GM18498 (cell line): ENCODE results near the gene GABRE.

ENCODE experiments used
- ATAC-seq: cut with Tn5 transposase; IDR thresholded peaks from one replicate; pipeline ENCODE4 v1.9.1; 2021; ENCODE audit warnings: mild to moderate bottlenecking, moderate library complexity; ENCODE audit not compliant: unreplicated experiment

The GABRE gene, protein sequence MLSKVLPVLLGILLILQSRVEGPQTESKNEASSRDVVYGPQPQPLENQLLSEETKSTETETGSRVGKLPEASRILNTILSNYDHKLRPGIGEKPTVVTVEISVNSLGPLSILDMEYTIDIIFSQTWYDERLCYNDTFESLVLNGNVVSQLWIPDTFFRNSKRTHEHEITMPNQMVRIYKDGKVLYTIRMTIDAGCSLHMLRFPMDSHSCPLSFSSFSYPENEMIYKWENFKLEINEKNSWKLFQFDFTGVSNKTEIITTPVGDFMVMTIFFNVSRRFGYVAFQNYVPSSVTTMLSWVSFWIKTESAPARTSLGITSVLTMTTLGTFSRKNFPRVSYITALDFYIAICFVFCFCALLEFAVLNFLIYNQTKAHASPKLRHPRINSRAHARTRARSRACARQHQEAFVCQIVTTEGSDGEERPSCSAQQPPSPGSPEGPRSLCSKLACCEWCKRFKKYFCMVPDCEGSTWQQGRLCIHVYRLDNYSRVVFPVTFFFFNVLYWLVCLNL

DNA sequence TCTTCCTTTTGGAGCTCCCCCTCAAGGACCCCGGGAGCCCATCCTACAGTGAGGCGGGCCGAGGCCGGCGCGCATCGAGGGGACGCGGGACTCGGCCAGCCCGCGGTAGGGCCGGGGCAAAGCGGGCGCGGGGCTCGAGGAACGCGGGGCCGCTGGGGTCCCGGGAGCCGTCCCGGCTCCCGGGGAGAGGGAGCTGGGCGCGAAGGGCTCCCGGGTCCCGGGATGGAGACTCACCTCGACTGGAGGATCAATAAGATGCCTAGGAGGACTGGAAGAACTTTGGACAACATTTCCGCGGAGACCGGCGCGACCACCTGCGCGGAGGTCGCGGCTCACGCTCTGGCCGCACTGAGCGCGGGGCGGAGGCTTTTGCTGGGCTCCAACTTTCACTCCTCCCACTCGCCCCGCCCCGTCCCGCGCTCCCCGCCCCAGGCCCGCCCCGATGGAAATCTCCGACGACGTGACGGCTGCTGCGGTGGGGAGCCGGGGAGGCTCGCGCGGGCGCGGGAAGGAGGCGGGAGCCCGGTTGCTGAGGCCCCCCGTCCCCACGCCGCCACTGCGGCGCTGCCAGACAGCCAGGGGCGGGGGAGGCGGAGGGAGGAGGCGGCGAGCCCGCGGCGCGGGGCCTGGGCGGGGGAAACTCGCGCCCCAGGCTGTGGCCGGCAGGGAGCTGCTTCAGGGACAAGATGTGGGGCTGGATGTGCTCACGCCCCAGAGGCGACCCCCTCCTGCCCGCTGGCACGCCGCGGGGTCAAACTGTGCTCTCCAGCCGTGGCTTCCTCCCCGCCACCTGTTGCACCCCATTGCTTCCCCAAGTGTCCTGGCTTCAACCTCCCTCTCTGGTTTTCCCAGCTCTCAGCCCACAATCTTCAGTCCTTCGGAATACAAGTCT, at the start of gene GABRE:
Gene GABRE, minus strand, starts transcription at position 341 of the 892 bp plus-strand sequence. Its CDS starts 51 bp downstream, at position 290.
- no peak for ATAC-seq

DNA sequence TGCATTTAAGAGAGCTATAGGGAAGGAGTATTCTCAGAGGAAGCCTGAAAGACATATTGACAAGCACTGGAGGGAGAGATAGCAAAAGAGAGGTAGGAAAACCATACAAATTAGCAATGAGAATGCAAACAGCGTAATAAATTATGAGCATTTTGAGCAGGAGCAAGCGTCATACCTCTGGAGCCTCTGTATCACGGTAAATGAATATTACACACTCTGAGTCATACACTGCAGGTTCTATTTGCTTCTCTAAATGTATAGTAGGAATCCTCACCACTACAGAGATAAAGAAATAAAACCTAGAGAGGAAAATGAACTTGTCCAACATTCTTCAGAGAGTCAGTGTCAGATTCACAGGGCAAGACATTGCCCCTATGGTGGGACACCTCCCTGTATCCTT, 46.4 kb upstream of the GABRE start:
- ATAC-seq: no peak

DNA sequence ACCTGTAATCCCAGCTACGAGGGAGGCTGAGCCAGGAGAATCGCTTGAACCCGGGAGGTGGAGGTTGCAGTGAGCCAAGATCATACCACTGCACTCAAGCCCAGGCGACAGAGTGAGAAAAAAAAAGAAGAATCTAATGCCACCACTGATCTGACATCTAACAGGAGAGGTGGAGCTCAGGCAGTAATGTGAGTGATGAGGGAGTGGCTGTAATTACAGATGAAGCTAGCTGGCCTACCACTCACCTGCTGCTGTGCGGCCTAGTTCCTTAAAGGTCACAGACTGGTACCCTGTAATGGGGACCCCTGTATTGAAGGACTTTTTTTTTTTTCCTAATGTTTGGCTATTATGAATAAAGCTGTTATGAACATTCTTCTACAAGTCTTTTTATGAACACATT, 25.3 kb upstream of the GABRE start:
- no peak for ATAC-seq

DNA sequence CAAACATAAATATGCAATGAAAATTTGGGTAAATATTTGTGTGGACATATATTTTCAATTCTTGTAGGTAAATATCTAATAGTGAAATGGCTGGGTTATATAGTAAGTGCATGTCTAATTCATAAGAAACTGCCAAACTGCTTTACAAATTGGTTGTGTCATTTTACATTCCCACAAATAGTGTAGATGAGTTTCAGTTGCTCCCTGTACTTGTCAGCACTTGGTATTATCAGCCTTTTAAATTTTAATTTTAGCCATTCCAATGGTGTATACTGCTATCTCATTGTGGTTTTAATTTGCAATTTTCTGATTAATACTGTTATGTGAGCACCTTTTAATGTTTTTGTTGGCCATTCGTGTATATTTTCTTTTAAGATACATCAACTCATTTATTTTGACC, 23.1 kb upstream of the GABRE start:
- no peak for ATAC-seq

DNA sequence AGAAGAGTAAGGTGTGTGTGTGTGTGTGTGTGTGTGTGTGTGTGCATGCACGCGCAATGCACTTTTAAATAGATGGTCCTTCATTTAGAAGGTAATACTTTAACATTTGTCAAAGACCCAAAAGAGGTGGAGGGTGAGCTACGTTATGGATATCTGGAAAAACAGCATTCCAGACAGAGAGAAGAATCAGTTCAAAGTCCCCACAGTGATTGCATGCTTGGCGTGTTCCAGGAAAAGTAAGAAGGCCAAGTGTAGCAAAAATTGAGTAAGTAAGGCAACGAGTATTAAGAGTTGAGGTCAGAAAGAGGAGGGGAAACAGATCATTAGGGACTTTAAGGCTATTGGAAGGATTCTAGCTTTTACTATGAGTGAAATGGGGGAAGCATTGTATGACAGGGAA, 21.9 kb upstream of the GABRE start:
- ATAC-seq: no peak

DNA sequence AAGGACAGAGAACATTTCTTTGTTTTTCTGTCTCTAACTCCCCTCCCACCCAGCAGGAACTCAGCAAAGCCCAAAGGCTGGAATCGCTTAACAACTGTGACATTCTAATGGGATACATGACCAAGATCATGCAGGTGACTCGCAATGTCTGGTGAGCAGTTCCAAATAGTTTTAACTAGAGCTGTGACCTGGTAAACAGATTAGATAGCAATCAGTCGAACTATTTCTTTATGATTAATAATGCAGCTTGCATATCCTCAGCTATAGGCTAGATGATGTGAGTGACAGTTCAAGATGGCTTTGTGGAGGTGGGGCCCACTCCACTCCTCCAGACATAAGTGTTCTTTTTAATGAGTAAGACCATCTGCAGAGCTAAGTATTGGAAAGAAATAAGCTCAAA, 20.0 kb upstream of the GABRE start:
- ATAC-seq: no peak

DNA sequence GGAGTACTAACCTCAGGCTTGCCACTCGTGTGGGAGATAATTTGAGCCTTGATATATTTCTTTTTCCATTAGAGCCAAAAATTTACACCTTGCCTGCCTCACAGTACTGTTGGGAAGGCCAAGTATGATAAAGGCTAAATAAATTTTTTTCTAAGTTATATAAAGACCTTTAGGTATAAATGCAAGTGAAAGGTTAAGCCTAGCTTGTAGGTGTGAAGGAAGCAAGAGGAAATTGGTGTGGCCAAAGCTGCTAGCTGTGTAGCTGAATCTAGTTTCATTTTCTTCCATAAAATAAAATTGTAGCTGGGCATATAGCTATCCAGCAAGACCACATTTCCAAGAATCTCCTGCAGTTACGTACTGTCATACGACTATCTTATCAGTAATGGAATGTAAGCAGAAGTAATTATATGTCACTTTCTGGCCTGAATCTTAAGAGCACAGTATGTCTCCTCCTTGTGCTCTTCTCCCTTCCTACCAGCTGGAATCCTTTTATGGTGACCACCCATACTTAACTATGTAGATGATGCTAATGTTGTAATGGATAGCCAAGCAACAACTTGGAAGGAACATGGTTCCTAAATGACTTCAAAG, 14.3 kb upstream of the GABRE start:
- no peak for ATAC-seq

DNA sequence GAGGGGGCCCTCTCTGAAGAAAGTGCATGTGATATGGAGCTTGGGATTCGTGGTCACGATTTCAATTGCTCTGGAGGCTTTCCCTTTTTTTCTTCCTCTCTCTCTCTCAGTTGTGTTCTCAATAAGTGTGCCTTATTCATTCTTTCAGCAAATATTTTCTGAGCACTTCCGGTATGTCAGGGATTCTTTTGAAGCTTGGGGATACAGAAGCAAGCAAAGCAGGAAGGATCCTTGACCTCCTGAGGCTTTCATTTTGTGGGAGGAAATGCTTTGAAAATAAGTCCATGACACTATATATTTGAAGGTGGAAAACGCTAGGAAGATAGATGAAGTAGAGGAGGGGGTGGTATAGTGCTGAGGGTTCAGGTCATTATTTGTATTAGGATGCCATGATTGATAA, 12.6 kb upstream of the GABRE start:
- ATAC-seq: no peak

DNA sequence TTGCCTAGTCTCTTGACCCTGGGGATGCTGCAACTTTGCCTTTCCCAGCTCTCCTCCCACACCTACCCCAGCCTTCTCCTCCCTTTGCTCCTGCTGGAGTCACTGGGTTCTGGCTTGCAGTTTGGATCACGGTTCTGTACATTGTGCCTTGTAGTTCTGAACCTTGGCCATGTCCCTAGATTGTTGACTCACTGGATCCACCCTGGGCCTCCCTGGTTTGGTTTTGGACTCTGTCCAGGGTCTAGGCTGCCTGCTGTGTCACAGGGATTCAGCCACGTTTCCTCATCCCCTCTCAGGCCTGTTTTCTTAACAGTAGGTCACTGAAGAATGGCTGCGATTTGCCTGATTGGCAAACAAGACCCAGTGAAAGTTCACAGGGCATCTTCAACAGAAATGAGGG, 11.5 kb upstream of the GABRE start:
- no peak for ATAC-seq

DNA sequence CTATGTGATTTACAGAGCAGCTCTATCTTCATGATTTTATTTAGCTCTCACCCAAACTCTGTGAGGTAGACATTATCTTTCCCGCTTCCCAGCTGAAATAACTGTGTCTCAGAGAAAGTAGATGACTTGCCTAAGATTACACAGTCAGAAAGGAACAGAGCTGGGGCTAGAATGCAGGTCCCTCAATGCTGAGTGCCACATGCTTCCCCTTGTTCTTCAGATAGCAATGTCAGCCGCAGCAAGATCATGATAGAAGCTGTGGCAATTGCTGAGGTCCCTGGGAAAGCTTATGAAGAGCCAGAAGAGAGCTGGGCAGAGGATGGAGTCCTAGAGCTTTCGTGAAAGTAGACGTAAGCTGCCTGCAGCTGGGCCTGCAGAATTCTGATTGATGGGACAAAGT, 11.1 kb upstream of the GABRE start:
- no peak for ATAC-seq

DNA sequence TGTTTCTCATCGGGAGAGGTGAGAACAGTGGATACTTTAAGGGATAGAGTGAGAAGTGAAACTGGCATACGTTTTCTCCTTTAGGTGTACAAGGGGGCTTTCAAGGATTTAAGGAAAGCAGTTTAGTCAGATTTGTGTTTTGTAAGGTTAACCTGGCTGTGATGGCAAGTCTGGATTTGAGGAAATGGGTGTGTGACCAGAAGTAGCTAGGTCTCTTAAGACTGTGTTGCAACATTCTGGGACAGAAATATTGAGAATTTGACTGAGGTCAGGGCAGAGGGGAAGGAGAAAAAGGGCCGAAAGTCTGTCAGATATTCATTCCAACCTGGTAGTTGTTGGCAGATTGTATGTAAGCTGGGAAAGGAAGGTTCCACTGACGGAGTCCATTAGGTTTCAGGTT, 10.4 kb upstream of the GABRE start:
- no peak for ATAC-seq

DNA sequence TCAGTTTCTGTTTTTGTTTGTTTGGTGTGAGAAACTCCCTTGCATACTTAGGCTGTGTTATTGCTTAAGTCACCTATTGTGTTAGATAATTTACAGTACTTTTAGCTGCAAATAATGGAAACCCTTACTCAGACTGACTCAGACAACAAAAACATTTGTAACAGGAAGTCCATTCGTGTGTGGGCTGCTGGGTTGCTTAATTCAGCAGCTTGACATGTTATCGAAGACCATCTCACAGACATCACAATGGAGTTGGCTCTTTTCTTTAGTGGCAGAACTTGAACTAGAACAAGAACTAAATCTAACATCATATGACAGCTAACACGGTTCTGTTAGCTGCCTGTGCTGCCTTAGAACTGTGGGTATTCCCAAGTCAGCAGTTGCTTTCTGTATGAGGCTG, 9.9 kb upstream of the GABRE start:
- ATAC-seq: no peak

DNA sequence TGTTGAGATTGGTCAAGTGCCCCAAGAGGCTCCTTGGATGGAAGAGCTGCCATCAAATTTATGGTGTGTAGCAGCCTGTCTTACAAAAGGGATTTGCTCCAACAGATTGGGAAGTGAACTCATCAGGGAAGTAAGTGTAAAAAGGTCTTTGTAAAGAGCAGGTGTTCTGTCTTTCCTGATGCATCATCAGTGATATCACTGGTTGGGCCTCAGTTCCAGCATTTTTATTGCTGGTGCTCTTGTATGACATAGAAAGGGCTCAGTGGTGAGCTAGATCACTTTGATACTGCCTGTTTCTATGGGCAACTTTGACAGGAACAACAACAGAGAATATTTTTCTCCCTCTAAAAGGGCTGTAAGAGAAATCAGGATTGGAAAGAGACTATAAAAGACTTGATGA, 8.7 kb upstream of the GABRE start:
- no peak for ATAC-seq

DNA sequence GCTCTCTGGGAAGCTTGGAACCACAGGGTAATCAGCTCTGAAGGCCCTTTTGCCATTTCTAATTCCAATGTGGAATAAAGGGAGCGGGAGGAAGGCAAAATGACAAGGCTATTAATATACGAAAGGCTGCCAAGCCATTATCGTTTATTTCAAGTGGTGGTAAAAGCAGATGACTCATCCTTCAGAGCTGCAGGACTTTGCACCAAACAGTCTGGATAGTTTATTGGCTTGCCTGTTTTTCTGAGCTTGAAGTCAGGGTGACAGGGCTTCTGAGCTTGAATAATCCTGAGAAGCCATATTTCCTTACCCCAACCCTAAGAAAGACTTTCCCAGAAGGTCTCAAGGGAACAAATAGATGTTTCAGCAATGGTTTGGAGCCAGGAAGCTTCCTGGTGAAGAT, 7.7 kb upstream of the GABRE start:
- no peak for ATAC-seq

DNA sequence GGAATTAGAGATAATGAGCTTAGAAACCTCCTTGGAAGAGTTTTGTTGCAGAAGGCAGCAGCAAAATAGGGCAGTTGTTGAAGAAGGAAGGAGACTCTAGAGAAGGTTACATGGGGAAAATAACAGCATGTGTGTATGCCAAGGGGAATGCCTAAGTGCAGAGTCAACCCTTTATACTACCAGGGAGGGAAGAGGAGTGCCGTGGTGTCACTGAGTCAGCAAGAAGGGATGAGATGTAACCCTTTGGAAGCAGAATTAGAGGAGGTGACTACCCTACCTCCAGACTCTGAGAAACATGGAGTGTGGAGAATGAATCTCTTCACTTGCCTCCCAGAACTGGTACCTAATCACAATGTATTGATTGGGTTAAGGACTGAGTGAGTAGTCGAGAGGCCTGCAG, 6.7 kb upstream of the GABRE start:
- no peak for ATAC-seq

DNA sequence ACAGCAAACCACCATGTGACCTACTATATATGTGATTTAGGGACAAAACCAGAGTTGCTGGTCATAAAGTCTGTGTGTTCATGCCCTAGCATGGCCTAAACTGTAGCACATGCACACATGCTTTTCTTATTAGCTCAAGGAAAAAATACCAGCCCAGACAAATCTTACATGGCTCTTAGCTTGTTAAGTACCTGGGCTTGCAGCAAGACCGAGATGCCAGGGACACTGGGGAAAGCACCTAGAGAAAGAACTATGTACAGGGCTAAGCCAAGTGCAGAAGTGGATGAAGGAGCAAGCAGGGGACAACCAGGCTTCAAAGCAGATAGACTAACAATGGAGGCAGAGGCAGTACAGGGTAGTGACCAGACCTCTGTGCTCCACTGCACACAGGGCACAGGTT, 3.4 kb upstream of the GABRE start:
- ATAC-seq: no peak

DNA sequence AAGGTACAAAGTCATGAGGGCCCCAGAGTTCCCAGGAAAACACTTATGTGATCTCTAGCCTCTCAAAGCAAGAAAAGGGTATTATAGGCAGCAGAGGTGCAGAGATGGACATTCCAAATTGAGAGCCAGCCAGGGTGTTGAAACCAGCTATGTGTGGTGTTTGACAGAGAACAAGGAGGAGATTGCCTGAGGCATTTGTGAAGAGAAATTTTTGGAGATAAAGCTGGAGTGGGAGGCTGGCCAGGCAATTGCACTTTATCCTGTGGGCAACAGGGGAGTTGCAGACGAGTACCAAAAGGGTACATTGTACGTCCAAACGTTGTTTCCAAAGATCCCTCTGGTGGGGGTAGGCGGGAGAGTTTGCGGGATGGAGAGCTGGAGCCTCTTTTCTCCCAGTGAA, 2.5 kb upstream of the GABRE start:
- no peak for ATAC-seq

DNA sequence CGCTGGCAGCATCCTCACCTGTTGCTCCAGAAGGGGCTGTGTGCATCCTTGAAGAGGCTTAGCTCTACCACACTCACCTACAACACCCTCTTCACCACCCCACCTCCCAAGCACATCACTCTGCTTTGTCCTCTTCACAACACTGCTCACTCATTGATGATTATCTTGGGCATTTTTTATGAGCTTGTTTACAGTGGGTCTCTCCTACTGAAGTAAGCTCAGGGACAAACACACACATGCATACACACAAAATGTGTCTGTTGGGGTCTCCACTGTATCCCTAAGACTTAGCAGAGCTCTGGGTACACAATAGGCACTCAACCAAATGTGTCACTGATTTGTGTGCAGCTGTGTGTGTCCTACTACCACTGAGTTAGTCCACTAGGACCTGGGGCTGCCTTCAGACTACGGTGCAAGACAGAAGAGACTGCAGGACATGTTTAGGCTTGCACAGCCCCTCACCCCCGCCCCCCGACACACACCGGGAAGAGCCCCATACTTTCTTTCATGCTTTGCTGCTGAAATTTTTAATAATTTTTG, 1.3 kb upstream of the GABRE start:
- no peak for ATAC-seq

DNA sequence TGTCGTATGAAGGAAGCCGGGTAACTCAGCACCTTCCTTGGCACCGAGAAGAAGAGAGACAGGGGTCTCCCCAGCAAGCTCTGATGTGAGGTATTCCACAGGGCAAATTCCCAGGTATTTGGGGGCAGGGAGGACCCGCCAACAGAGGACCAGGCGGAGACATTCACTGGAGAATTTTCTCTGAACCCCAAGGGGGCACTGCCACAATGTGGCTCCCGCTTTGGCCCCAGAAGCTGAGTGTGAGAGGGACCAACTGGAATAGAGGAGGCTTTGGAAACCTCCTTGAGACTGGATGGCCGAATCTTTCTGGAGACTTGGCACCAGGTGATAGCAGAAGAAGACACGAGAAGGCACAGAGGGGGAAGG, 735 bp upstream of the GABRE start:
- no peak for ATAC-seq

DNA sequence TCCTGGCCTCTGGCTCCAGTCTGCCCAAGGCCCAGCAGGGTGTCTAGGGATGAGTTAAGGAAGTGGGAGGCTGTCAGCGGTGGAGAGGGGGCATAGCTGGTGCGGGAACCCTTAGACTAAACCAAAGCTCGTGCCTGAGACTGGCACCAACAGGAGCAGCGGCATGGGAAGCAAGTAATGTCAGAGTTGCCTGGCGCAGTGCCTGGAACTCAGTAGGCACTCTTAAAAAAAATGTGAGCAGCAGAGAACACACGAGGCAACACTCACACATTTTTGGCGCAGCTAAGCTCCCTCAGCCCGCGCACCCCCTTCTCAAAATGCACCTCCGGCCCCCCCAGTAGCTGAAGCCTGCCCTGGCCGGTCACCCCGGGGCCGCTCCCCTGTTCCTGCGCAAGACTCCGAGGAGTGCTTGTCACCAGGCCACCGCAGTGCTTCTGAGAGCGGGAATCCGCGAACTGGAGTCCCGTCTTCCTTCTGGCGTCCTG, 583 bp downstream of the GABRE start:
- no peak for ATAC-seq

DNA sequence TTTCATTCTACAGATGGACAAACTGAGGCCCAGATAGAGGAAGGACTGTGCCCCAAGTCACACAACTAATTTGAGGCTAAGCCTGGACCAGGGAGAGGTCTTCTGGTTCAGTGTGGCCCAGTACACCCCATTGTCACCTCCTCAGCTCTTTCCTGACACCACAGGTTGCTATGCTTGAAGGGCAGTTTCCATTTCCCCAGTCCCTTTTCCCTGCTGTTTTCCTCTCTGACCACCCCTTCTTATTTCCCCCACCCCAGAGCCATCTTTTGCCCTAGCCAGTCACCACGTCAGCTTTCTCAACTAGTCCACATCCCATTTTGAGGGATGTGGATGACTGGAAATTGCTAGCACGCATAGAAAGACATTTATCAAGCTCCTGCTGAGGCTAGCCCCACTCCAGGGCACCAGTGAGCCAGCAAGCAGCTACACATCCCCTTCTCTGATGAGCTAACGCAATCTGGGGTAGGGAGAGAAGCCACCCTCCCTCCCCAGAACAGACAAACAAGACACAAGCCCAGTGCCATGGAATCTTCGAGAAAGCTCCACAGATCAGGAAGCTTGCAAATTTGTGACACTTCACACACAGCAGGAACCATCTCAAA, 1.3 kb downstream of the GABRE start:
- no peak for ATAC-seq
